ENCODE data around the gene TP53I13. TPM values are rescaled to one million over a fixed set of nuclear protein-coding genes. Genes with fewer than 3 reads are reported as not detected.

The TP53I13 gene
- total and polyA plus RNA-seq, 5 donors from 2014 or later = 22.2 to 87.4 (median 28.6) TPM

GRCh38 chr17:29561554-29562517 is 6.7 kb upstream of the TP53I13 start:
- DNase-seq (no peak), ATAC-seq (ENCODE audit: low read depth in 2 of 2) (no peak)
- Mint-ChIP-seq H3K36me3 (no peaks in the 10 kb centered on the region), H3K4me3 (peak overlapping the region in 1 of 4 donors; percentile 21), H3K9me3 (no peaks in the 10 kb centered on the region), H3K4me1 (peaks cover 0 to 33% (median 18%) of the 10 kb centered on the region in 4 donors), H3K27ac (peak overlapping the region in 1 of 3 donors; percentile 95), H3K27me3 (no peaks in the 10 kb centered on the region)
- H3K27ac ChIP-seq (ENCODE audit: insufficient read depth, low read length, poor library complexity, severe bottlenecking) = no peak overlapping the region
- no peak overlapping the region for H3K4me3 ChIP-seq (ENCODE audit: low read depth, low read length)
- no peaks in the 10 kb centered on the region for H3K9me3 ChIP-seq (ENCODE audit: control insufficient read depth in 2 of 2, low read length in 2 of 2)
- no peaks in the 10 kb centered on the region for H3K27me3 ChIP-seq (ENCODE audit: control insufficient read depth, insufficient read depth, low read length)
- peaks cover 11% of the 10 kb centered on the region for H3K36me3 ChIP-seq (ENCODE audit: control insufficient read depth, insufficient read depth, low read length)
- peaks cover 25% of the 10 kb centered on the region for H3K4me1 ChIP-seq (ENCODE audit: control insufficient read depth, insufficient read depth, low read length, poor library complexity, severe bottlenecking)

DNA sequence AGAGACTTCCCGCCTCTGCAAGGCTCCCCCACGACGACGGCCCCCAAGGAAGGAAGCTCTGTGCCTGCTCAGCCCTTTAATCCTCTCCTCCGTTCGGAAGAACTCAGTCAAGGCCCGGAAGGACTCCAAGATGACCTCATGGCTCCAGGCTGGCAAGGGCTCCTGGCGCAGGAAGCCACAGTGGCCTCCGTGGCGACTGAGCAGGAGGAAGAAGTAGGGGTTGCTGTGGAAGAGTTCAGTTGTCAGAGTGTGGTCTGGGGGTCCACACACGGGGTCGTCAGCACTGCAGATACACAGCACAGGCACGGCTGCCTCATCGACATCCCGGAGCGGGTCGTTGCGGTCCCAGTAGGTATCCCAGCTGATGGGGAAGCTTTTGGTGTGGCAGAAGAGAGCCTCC is 5.9 kb upstream of the TP53I13 start:
- DNase-seq (no peak), ATAC-seq (ENCODE audit: low read depth in 2 of 2) (no peak)
- Mint-ChIP-seq H3K9me3 (no peaks in the 10 kb centered on the region), H3K27ac (peak overlapping the region in 2 of 3 donors; percentile 11 to 38), H3K4me1 (peaks cover 0 to 33% (median 15%) of the 10 kb centered on the region in 4 donors), H3K4me3 (peak overlapping the region in 1 of 4 donors; percentile 73), H3K27me3 (no peaks in the 10 kb centered on the region), H3K36me3 (no peaks in the 10 kb centered on the region)
- Histone ChIP-seq H3K4me3 (ENCODE audit: low read depth, low read length) (no peak overlapping the region), H3K9me3 (ENCODE audit: control insufficient read depth in 2 of 2, low read length in 2 of 2) (no peaks in the 10 kb centered on the region), H3K27me3 (ENCODE audit: control insufficient read depth, insufficient read depth, low read length) (no peaks in the 10 kb centered on the region), H3K4me1 (ENCODE audit: control insufficient read depth, insufficient read depth, low read length, poor library complexity, severe bottlenecking) (peaks cover 25% of the 10 kb centered on the region), H3K27ac (ENCODE audit: insufficient read depth, low read length, poor library complexity, severe bottlenecking) (no peak overlapping the region), H3K36me3 (ENCODE audit: control insufficient read depth, insufficient read depth, low read length) (peaks cover 11% of the 10 kb centered on the region)

DNA sequence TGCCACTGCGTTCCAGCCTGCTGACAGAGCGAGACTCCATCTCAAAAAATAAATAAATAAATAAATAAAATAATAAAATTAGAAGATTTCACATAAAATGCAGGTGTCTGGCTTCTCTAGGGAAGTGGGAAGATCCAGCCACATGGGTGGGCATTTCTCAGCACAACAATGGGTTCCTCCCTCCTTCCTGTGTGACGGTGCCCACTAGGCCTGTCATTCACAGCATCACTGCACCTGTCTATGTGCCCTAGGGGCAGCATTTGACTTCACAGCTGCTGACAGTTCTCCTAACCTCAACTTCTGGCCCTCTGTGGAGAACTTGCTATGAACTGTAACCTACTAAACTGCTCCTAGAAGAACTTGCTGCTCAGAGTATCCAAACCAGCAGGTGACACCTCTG is 4.7 kb upstream of the TP53I13 start:
- peaks cover 27% of the 10 kb centered on the region for H3K4me1 ChIP-seq (ENCODE audit: control insufficient read depth, insufficient read depth, low read length, poor library complexity, severe bottlenecking)
- no peak overlapping the region for H3K4me3 ChIP-seq (ENCODE audit: low read depth, low read length)
- peaks cover 11% of the 10 kb centered on the region for H3K36me3 ChIP-seq (ENCODE audit: control insufficient read depth, insufficient read depth, low read length)
- H3K36me3 Mint-ChIP-seq = no peaks in the 10 kb centered on the region
- peak overlapping the region; percentile 2 to 44 (median 33) for H3K27ac Mint-ChIP-seq
- DNase-seq (no peak), ATAC-seq (ENCODE audit: low read depth in 2 of 2) (no peak)
- no peaks in the 10 kb centered on the region for H3K27me3 Mint-ChIP-seq
- H3K4me3 Mint-ChIP-seq = peak overlapping the region in 2 of 4 donors; percentile 5 to 92
- peaks cover 0 to 33% (median 13%) of the 10 kb centered on the region in 4 donors for H3K4me1 Mint-ChIP-seq
- no peak overlapping the region for H3K27ac ChIP-seq (ENCODE audit: insufficient read depth, low read length, poor library complexity, severe bottlenecking)
- H3K9me3 Mint-ChIP-seq = no peaks in the 10 kb centered on the region
- H3K27me3 ChIP-seq (ENCODE audit: control insufficient read depth, insufficient read depth, low read length) = no peaks in the 10 kb centered on the region
- no peaks in the 10 kb centered on the region for H3K9me3 ChIP-seq (ENCODE audit: control insufficient read depth in 2 of 2, low read length in 2 of 2)

GRCh38 chr17:29565643-29566472 is 2.6 kb upstream of the TP53I13 start:
- H3K36me3 Mint-ChIP-seq = no peaks in the 10 kb centered on the region
- peak overlapping the region; percentile 84 to 98 (median 89) for H3K27ac Mint-ChIP-seq
- no peaks in the 10 kb centered on the region for H3K9me3 Mint-ChIP-seq
- peaks cover 0 to 42% (median 22%) of the 10 kb centered on the region in 4 donors for H3K4me1 Mint-ChIP-seq
- DNase-seq (peak in 2 of 3 donors; percentile 65 to 85), ATAC-seq (ENCODE audit: low read depth in 2 of 2) (peak; percentile 16 to 17)
- H3K4me3 Mint-ChIP-seq = peak overlapping the region; percentile 92 to 93 (median 92)
- Histone ChIP-seq H3K4me3 (ENCODE audit: low read depth, low read length) (peak overlapping the region; percentile 75), H3K27ac (ENCODE audit: insufficient read depth, low read length, poor library complexity, severe bottlenecking) (peak overlapping the region; percentile 66), H3K9me3 (ENCODE audit: control insufficient read depth in 2 of 2, low read length in 2 of 2) (no peaks in the 10 kb centered on the region), H3K36me3 (ENCODE audit: control insufficient read depth, insufficient read depth, low read length) (peaks cover 11% of the 10 kb centered on the region), H3K27me3 (ENCODE audit: control insufficient read depth, insufficient read depth, low read length) (no peaks in the 10 kb centered on the region), H3K4me1 (ENCODE audit: control insufficient read depth, insufficient read depth, low read length, poor library complexity, severe bottlenecking) (peaks cover 33% of the 10 kb centered on the region)
- no peaks in the 10 kb centered on the region for H3K27me3 Mint-ChIP-seq

GRCh38 chr17:29566473-29567303 is 1.8 kb upstream of the TP53I13 start, which contains the start of gene ABHD15:
ABHD15 (minus strand) TSS chr17:29567037; CDS start chr17:29566966, 71 bp downstream.
- Mint-ChIP-seq H3K27me3 (no peaks in the 10 kb centered on the region), H3K4me1 (peaks cover 0 to 45% (median 25%) of the 10 kb centered on the region in 4 donors), H3K4me3 (peak within 1 kb of the TSS; percentile 92 to 98 (median 96)), H3K36me3 (no peaks in the 10 kb centered on the region), H3K27ac (peak within 1 kb of the TSS; percentile 89 to 98 (median 93)), H3K9me3 (peaks cover 0 to 2% (median 0%) of the 10 kb centered on the region in 7 donors)
- H3K27me3 ChIP-seq (ENCODE audit: control insufficient read depth, insufficient read depth, low read length) = no peaks in the 10 kb centered on the region
- DNase-seq (peak; percentile 47 to 70 (median 66)), ATAC-seq (ENCODE audit: low read depth in 2 of 2) (peak; percentile 29 to 36)
- no peaks in the 10 kb centered on the region for H3K9me3 ChIP-seq (ENCODE audit: control insufficient read depth in 2 of 2, low read length in 2 of 2)
- H3K36me3 ChIP-seq (ENCODE audit: control insufficient read depth, insufficient read depth, low read length) = peaks cover 7% of the 10 kb centered on the region
- peak within 1 kb of the TSS; percentile 75 for H3K4me3 ChIP-seq (ENCODE audit: low read depth, low read length)
- peaks cover 33% of the 10 kb centered on the region for H3K4me1 ChIP-seq (ENCODE audit: control insufficient read depth, insufficient read depth, low read length, poor library complexity, severe bottlenecking)
- H3K27ac ChIP-seq (ENCODE audit: insufficient read depth, low read length, poor library complexity, severe bottlenecking) = peak within 1 kb of the TSS; percentile 78

DNA sequence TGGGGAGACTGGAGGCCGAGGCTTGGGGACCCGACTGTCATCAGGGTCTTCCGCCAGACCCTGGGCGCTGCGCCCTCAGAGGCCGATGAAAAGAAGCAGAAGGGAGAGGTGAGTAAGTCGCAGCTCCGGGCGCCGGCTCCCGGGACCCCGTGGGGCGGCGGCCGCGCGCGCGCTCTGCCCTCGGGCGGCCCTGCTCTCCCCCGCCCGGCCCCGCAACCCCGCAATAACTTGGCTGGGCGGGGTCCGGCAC is 1.3 kb upstream of the TP53I13 start:
- ATAC-seq (ENCODE audit: low read depth in 2 of 2) = peak; percentile 1 to 2
- peaks cover 0 to 42% (median 25%) of the 10 kb centered on the region in 4 donors for H3K4me1 Mint-ChIP-seq
- no peaks in the 10 kb centered on the region for H3K36me3 Mint-ChIP-seq
- no peak for DNase-seq
- H3K4me1 ChIP-seq (ENCODE audit: control insufficient read depth, insufficient read depth, low read length, poor library complexity, severe bottlenecking) = peaks cover 33% of the 10 kb centered on the region
- no peaks in the 10 kb centered on the region for H3K9me3 ChIP-seq (ENCODE audit: control insufficient read depth in 2 of 2, low read length in 2 of 2)
- no peak overlapping the region for H3K4me3 ChIP-seq (ENCODE audit: low read depth, low read length)
- peak overlapping the region; percentile 92 to 96 (median 94) for H3K4me3 Mint-ChIP-seq
- no peaks in the 10 kb centered on the region for H3K27me3 ChIP-seq (ENCODE audit: control insufficient read depth, insufficient read depth, low read length)
- no peaks in the 10 kb centered on the region for H3K27me3 Mint-ChIP-seq
- peak overlapping the region in 1 of 3 donors; percentile 96 for H3K27ac Mint-ChIP-seq
- H3K27ac ChIP-seq (ENCODE audit: insufficient read depth, low read length, poor library complexity, severe bottlenecking) = peak overlapping the region; percentile 78
- H3K9me3 Mint-ChIP-seq = peaks cover 0 to 2% (median 0%) of the 10 kb centered on the region in 7 donors
- peaks cover 3% of the 10 kb centered on the region for H3K36me3 ChIP-seq (ENCODE audit: control insufficient read depth, insufficient read depth, low read length)
